Mammary epithelial cell (primary cell): ENCODE measurements around the gene CTSF.

Experiments
- CTCF ChIP-seq, 2 donors: IDR thresholded peaks in 1 of 2; conservative IDR thresholded peaks in 1 of 2; 2 replicates each; pipeline ENCODE4 v1.5.1; 2011 to 2012; ENCODE audit warnings: inconsistent platforms in 2 of 2, low read length in 2 of 2, mild to moderate bottlenecking in 2 of 2, control low read depth in 1 of 2, low read depth in 1 of 2; ENCODE audit not compliant: insufficient read depth in 1 of 2; ENCODE audit errors: extremely low read depth in 1 of 2
- EZH2 ChIP-seq: IDR thresholded peaks from 2 replicates; pipeline ENCODE4 v1.6.1; 2012; ENCODE audit warnings: low read length, inconsistent platforms, borderline replicate concordance

DNA sequence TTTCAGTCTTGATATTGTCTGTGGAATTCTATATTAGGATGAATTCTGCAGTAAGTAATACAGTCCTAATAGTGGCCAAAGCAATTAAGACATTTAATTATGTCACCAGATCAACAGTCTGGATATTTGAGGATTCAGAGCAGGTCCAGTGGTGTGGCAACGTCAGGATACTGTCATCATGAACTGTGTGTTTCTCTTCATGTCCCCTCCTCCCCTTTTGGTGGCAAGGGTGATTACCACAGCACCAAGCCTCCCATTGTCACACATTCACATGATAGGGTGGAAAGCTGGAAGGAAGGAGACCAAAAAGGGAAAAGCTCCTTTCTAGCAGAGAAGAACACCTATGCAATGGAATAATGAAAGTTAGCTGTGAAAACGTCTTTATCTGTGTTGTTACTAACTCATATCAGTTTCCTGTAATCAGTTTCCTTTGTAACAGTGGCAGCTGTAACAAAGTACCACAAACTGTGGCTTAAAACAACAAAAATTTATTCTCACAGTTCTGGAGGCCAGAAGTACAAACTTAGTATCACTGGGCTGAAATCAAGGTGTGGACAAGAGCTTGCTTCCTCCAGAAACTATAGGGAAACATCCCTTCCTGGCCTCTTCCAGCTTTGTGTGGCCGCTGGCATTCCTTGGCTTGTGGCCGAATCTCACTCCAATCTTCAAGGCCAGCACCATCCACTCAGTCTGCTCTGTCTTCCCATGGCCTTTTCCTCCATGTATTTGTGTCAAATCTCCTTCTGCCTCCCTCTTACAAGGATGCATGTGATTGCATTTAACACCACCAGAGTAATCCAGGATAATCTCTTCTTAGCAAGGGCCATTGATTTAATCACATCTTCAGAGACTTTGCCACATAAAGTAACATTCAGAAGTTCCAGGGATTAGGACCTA is 41.6 kb upstream of the CTSF start:
- TF ChIP-seq CTCF (conservative IDR thresholded peaks at IDR 0.05 in 1 of 2, IDR thresholded peaks at IDR 0.05 in 1 of 2; ENCODE audit: extremely low read depth in 1 of 2, insufficient read depth in 1 of 2, low read depth in 1 of 2, low read length in 2 of 2) (no peak), EZH2 (no peak)
